Coronary artery (tissue), 2 donors: ENCODE results near the gene LIX1L.

Source experiments
- DNase-seq: peaks from one replicate; pipeline ENCODE4 v3.0.0-alpha.2; 2017; ENCODE audit warnings: low spot score
- H3K27ac ChIP-seq, 2 donors: fragments of 200-600 bp; sonication (generic); one replicate each; pipeline ENCODE4 v1.5.1; 2016 to 2019
- H3K4me3 ChIP-seq: fragments of 200-600 bp; sonication (generic); 2 replicates; pipeline ENCODE4 v1.5.1; 2016; ENCODE audit warnings: mild to moderate bottlenecking, moderate library complexity
- TF ChIP-seq, protein P1 (sequence below): fragments of 200-600 bp; sonication (generic); IDR thresholded peaks from one replicate; pipeline ENCODE4 v1.5.1; 2019; ENCODE audit warnings: antibody characterized with exemption

The LIX1L gene

DNA sequence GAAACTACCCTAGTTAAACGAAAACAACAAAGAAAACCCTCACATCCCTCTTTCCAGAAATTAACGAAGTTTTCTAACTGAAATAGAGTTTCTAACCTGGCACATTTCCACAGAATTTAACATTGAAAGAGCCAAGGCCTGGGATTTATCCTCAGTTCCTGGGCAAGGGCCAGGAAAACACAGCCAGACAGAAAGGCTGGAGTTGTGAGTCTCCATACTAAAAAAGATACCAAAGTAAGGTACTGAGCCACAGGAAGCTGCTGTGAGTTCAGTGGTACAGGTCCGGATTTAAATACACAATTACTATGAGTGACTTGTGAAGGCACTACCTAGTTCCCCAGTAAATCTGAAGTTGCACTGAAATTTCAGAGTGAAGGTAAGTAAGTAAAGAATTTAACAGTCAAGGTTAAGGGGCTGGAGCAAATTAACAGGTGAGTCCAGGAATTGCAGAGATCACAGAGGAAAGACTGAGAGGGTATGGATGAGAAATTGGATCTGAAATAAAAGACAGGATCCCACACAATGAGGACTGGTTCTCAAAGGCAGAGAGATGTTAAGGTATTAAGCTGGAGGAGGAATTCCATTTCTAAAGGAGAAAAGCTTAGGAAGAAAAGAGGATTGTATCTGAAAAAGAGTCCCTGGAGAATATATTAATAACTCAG is 905 bp downstream of the LIX1L start:
- H3K4me3 ChIP-seq: peak overlapping the region; percentile 93
- DNase-seq: no peak
- TF ChIP-seq, protein P1, sequence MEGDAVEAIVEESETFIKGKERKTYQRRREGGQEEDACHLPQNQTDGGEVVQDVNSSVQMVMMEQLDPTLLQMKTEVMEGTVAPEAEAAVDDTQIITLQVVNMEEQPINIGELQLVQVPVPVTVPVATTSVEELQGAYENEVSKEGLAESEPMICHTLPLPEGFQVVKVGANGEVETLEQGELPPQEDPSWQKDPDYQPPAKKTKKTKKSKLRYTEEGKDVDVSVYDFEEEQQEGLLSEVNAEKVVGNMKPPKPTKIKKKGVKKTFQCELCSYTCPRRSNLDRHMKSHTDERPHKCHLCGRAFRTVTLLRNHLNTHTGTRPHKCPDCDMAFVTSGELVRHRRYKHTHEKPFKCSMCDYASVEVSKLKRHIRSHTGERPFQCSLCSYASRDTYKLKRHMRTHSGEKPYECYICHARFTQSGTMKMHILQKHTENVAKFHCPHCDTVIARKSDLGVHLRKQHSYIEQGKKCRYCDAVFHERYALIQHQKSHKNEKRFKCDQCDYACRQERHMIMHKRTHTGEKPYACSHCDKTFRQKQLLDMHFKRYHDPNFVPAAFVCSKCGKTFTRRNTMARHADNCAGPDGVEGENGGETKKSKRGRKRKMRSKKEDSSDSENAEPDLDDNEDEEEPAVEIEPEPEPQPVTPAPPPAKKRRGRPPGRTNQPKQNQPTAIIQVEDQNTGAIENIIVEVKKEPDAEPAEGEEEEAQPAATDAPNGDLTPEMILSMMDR: no peak
- peak overlapping the region; percentile 95 to 99 for H3K27ac ChIP-seq

GRCh38 chr1:145956361-145956760 is 1.5 kb downstream of the LIX1L start:
- Histone ChIP-seq H3K27ac (peak overlapping the region; percentile 95 to 99), H3K4me3 (peak overlapping the region; percentile 93)
- no peak for DNase-seq
- TF ChIP-seq, protein P1: no peak

GRCh38 chr1:145955436-145955835 is 2.4 kb downstream of the LIX1L start:
- H3K27ac ChIP-seq: peak overlapping the region; percentile 95 to 99
- peak overlapping the region; percentile 93 for H3K4me3 ChIP-seq
- TF ChIP-seq, protein P1: no peak

DNA sequence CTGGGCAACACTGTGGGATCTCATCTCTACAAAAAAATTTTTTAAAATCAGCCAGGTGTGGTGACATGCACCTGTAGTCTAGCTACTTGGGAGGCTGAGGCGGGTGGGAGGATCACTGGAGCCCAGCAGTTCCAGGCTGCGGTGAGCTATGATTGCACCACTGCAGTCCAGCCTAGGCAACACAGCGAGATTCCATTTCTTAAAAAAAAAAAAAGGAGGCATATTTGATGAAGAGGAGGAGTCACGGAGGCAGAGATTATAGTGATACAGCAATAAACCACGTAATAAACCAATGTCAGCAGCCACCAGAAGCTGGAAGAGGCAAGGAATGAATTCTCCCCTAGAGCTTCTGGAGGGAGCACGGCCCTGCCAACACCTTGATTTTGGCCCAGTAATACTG is 4.0 kb downstream of the LIX1L start:
- H3K4me3 ChIP-seq: no peak overlapping the region

More at GRCh38 chr1:145955436-145955835, 2.4 kb downstream of the LIX1L start:
- DNase-seq: no peak

GRCh38 chr1:145952903-145953302 is 4.9 kb downstream of the LIX1L start:
- H3K4me3 ChIP-seq: no peak overlapping the region
- TF ChIP-seq, protein P1: no peak
- H3K27ac ChIP-seq: no peak overlapping the region
- DNase-seq: no peak

More for the DNA sequence above, 4.0 kb downstream of the LIX1L start:
- no peak overlapping the region for H3K27ac ChIP-seq
- TF ChIP-seq, protein P1: no peak
- no peak for DNase-seq

GRCh38 chr1:145951526-145951925 is 6.3 kb downstream of the LIX1L start:
- TF ChIP-seq, protein P1: no peak
- no peak for DNase-seq
- no peak overlapping the region for H3K4me3 ChIP-seq
- H3K27ac ChIP-seq: no peak overlapping the region

DNA sequence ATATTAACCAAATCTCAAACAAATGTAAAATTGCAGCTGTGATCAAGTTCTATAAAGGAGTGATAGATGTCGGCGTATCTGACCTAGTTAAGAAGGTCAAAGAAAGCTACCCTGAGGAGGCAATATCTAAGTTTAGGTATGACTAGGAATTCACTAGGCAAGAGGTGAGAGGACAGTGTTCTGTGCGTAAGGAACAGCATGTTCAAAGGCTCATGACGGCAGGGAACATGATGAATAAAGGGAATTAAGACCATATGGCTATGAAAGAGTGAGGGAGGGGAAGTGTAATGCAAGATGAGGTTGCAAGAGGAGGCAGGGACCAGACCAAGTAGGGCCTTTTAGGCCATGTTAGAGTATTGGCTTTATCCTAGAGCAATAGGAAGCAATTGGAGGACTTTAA is 8.6 kb downstream of the LIX1L start:
- TF ChIP-seq, protein P1: no peak
- H3K4me3 ChIP-seq: no peak overlapping the region
- no peak overlapping the region for H3K27ac ChIP-seq
- DNase-seq: no peak
